ENCODE results near the gene LCOR. TPM values are rescaled to one million over a fixed set of nuclear protein-coding genes. Genes with fewer than 3 reads are reported as not detected.

LCOR gene
- total RNA-seq, 1 experiment from 2014 or later: 42.1 TPM

- H3K14ac ChIP-seq (ENCODE audit: insufficient read depth, low read length): no peak overlapping the region; the same call in 1 of the 2 replicates
These were observed 171.2 kb downstream of the LCOR start for GRCh38 chr10:97003151-97003803.

More at GRCh38 chr10:97003151-97003803, 171.2 kb downstream of the LCOR start:
- Mint-ChIP-seq H3K4me3 (no peak overlapping the region), H3K27me3 (ENCODE audit: low read depth) (no peaks in the 10 kb centered on the region), H3K4me1 (peaks cover 6 to 7% of the 10 kb centered on the region in 2 experiments), H3K27ac (no peak overlapping the region), H3K9me3 (peaks cover 14 to 15% of the 10 kb centered on the region in 2 experiments), H3K36me3 (ENCODE audit: insufficient read depth in 1 of 3, low read depth in 3 of 3) (peaks cover 2 to 16% (median 12%) of the 10 kb centered on the region in 3 experiments)
- Histone ChIP-seq H2BK120ac (ENCODE audit: low read depth, low read length, poor library complexity, severe bottlenecking) (no peak overlapping the region), H3K23me2 (ENCODE audit: insufficient read length, low read depth, low read length, poor library complexity, severe bottlenecking) (no peaks in the 10 kb centered on the region), H3K9ac (ENCODE audit: extremely low read depth, insufficient read length, low read length) (no peak overlapping the region), H4K91ac (ENCODE audit: insufficient read length, low read depth, low read length) (no peak overlapping the region), H3K79me1 (ENCODE audit: insufficient read depth, low read depth, low read length, poor library complexity, severe bottlenecking) (no peaks in the 10 kb centered on the region), H3K18ac (ENCODE audit: insufficient read length, low read depth, low read length) (no peak overlapping the region), H2AK5ac (ENCODE audit: insufficient read length, low read length) (no peak overlapping the region), H3K4ac (ENCODE audit: low read depth, low read length) (no peak overlapping the region), H3K27me3 (ENCODE audit: insufficient read depth, low read length) (no peaks in the 10 kb centered on the region), H3K4me2 (ENCODE audit: insufficient read depth, insufficient read length, low read length) (no peak overlapping the region), H2BK15ac (ENCODE audit: low read depth, low read length) (no peak overlapping the region), H4K8ac (replicated peaks; ENCODE audit: insufficient read length, low read depth, low read length) (no peak overlapping the region), H3K27ac (ENCODE audit: insufficient read length, low read depth, low read length) (no peak overlapping the region), H3K4me1 (ENCODE audit: insufficient read depth, low read length) (no peaks in the 10 kb centered on the region), H2BK20ac (ENCODE audit: low read depth, low read length, poor library complexity, severe bottlenecking) (no peak overlapping the region), H4K20me1 (ENCODE audit: control insufficient read depth, insufficient read depth, insufficient read length) (no peaks in the 10 kb centered on the region), H2AFZ (ENCODE audit: low read length) (no peak overlapping the region), H3K9me3 (ENCODE audit: control insufficient read depth, low read depth, low read length) (no peaks in the 10 kb centered on the region), H4K5ac (ENCODE audit: insufficient read length, low read depth, low read length) (no peak overlapping the region), H2BK5ac (ENCODE audit: insufficient read length, low read length) (no peak overlapping the region), H3K23ac (ENCODE audit: insufficient read length, low read depth, low read length) (no peak overlapping the region), H2BK12ac (ENCODE audit: insufficient read length, low read depth, low read length) (no peak overlapping the region), H3K79me2 (ENCODE audit: insufficient read depth, low read length) (no peaks in the 10 kb centered on the region), H3T11ph (ENCODE audit: low read length) (no peak overlapping the region), H3K56ac (ENCODE audit: insufficient read length, low read depth, low read length) (no peak overlapping the region)
- no CpG with 5 or more reads among the region's 13 CpGs for WGBS (ENCODE audit: extremely low coverage, insufficient read length, low lambda C conversion rate)
- DNase-seq: no peak
- TF ChIP-seq, protein P1, sequence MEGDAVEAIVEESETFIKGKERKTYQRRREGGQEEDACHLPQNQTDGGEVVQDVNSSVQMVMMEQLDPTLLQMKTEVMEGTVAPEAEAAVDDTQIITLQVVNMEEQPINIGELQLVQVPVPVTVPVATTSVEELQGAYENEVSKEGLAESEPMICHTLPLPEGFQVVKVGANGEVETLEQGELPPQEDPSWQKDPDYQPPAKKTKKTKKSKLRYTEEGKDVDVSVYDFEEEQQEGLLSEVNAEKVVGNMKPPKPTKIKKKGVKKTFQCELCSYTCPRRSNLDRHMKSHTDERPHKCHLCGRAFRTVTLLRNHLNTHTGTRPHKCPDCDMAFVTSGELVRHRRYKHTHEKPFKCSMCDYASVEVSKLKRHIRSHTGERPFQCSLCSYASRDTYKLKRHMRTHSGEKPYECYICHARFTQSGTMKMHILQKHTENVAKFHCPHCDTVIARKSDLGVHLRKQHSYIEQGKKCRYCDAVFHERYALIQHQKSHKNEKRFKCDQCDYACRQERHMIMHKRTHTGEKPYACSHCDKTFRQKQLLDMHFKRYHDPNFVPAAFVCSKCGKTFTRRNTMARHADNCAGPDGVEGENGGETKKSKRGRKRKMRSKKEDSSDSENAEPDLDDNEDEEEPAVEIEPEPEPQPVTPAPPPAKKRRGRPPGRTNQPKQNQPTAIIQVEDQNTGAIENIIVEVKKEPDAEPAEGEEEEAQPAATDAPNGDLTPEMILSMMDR (conservative IDR thresholded peaks at IDR 0.05): no peak

Data from H9 (cell line).